Measurements from ENCODE around the gene CPNE8. TPM values are rescaled to one million over a fixed set of nuclear protein-coding genes. Genes with fewer than 3 reads are reported as not detected.

The CPNE8 gene
- total RNA-seq, 1 donor from 2014 or later, result 10.8 TPM

DNA sequence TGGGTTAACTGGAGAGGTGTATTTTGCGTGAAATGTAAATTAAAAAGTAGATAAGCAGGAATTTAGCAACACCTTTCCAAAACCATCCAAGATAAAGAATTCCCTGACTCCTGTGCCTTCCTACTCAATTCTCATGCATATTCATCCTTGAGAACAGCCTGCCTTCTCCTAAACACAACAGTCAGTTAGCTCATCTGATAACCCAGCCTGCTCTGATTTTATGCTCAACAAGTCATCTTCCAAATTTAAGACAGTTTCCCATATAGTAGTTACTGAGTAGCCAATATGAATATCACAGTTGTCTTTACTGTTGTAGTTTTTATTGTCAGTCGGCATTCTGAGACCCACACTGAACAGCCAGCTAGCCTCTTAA is 27.1 kb downstream of the CPNE8 start:
- H3K9me3 Mint-ChIP-seq (ENCODE audit: unreplicated experiment), result no peaks in the 10 kb centered on the region
- no peak for DNase-seq (ENCODE audit: low spot score)
- TF ChIP-seq, protein P1, sequence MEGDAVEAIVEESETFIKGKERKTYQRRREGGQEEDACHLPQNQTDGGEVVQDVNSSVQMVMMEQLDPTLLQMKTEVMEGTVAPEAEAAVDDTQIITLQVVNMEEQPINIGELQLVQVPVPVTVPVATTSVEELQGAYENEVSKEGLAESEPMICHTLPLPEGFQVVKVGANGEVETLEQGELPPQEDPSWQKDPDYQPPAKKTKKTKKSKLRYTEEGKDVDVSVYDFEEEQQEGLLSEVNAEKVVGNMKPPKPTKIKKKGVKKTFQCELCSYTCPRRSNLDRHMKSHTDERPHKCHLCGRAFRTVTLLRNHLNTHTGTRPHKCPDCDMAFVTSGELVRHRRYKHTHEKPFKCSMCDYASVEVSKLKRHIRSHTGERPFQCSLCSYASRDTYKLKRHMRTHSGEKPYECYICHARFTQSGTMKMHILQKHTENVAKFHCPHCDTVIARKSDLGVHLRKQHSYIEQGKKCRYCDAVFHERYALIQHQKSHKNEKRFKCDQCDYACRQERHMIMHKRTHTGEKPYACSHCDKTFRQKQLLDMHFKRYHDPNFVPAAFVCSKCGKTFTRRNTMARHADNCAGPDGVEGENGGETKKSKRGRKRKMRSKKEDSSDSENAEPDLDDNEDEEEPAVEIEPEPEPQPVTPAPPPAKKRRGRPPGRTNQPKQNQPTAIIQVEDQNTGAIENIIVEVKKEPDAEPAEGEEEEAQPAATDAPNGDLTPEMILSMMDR (IDR thresholded peaks at IDR 0.05; ENCODE audit: unreplicated experiment), result no peak
- no peak overlapping the region for H3K27ac Mint-ChIP-seq (ENCODE audit: unreplicated experiment)
- H3K27me3 Mint-ChIP-seq (ENCODE audit: unreplicated experiment), result no peaks in the 10 kb centered on the region
- no peaks in the 10 kb centered on the region for H3K4me1 Mint-ChIP-seq (ENCODE audit: unreplicated experiment)
- H3K36me3 Mint-ChIP-seq (ENCODE audit: low read depth, unreplicated experiment), result peaks cover 4% of the 10 kb centered on the region
- no peak overlapping the region for H3K4me3 Mint-ChIP-seq (ENCODE audit: unreplicated experiment)

GRCh38 chr12:38875586-38876228 is 29.7 kb downstream of the CPNE8 start:
- Mint-ChIP-seq H3K36me3 (ENCODE audit: low read depth, unreplicated experiment) (no peaks in the 10 kb centered on the region), H3K4me1 (ENCODE audit: unreplicated experiment) (no peaks in the 10 kb centered on the region), H3K4me3 (ENCODE audit: unreplicated experiment) (no peak overlapping the region), H3K9me3 (ENCODE audit: unreplicated experiment) (no peaks in the 10 kb centered on the region), H3K27ac (ENCODE audit: unreplicated experiment) (no peak overlapping the region), H3K27me3 (ENCODE audit: unreplicated experiment) (no peaks in the 10 kb centered on the region)
- TF ChIP-seq, protein P1 (IDR thresholded peaks at IDR 0.05; ENCODE audit: unreplicated experiment), result no peak
- DNase-seq (ENCODE audit: low spot score), result no peak

DNA sequence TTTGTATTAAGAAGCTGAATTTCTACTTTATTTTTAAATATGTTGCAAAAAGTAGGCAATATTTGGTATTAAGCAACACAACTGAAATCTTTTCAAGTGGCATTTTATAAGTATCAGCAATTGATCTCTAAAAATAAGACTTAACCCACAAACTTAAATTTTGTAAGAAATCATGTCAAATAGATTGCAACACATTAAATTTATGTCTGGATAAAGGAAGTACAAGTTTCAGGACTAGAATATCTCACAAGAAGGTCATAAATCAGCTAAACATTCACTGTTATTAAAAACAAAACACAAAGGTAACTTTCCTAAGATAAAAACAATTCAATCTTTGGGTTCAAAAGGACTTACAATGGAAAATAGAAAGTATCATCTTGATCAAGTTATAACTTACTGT is 32.8 kb downstream of the CPNE8 start:
- TF ChIP-seq, protein P1 (IDR thresholded peaks at IDR 0.05; ENCODE audit: unreplicated experiment), result no peak
- DNase-seq (ENCODE audit: low spot score), result no peak
- Mint-ChIP-seq H3K4me3 (ENCODE audit: unreplicated experiment) (no peak overlapping the region), H3K4me1 (ENCODE audit: unreplicated experiment) (no peaks in the 10 kb centered on the region), H3K27me3 (ENCODE audit: unreplicated experiment) (no peaks in the 10 kb centered on the region), H3K27ac (ENCODE audit: unreplicated experiment) (no peak overlapping the region), H3K36me3 (ENCODE audit: low read depth, unreplicated experiment) (no peaks in the 10 kb centered on the region), H3K9me3 (ENCODE audit: unreplicated experiment) (no peaks in the 10 kb centered on the region)

DNA sequence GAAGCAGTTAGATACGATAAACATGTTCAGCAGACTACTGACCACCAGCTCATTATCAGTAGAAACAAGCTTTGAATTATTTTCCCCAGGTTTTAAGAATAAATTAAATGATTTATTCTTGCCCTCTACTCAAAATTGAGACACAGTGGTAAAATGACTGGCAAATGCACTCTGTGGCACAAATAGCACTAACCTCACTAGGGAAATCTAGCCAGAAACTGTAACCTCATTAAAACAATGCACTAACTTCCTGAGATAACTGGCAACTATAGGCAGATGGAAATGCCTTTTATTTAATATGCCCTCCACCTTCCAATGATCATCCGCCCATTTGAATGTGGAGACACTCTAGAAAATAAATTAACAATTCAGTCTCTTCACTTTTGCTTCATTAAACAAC is 33.2 kb downstream of the CPNE8 start:
- TF ChIP-seq, protein P1 (IDR thresholded peaks at IDR 0.05; ENCODE audit: unreplicated experiment), result no peak
- no peaks in the 10 kb centered on the region for H3K4me1 Mint-ChIP-seq (ENCODE audit: unreplicated experiment)
- no peaks in the 10 kb centered on the region for H3K27me3 Mint-ChIP-seq (ENCODE audit: unreplicated experiment)
- no peaks in the 10 kb centered on the region for H3K36me3 Mint-ChIP-seq (ENCODE audit: low read depth, unreplicated experiment)
- no peak overlapping the region for H3K4me3 Mint-ChIP-seq (ENCODE audit: unreplicated experiment)
- no peak overlapping the region for H3K27ac Mint-ChIP-seq (ENCODE audit: unreplicated experiment)
- DNase-seq (ENCODE audit: low spot score), result no peak
- no peaks in the 10 kb centered on the region for H3K9me3 Mint-ChIP-seq (ENCODE audit: unreplicated experiment)

GRCh38 chr12:38869036-38869435 is 36.4 kb downstream of the CPNE8 start:
- Mint-ChIP-seq H3K4me3 (ENCODE audit: unreplicated experiment) (no peak overlapping the region), H3K9me3 (ENCODE audit: unreplicated experiment) (no peaks in the 10 kb centered on the region), H3K27ac (ENCODE audit: unreplicated experiment) (no peak overlapping the region), H3K36me3 (ENCODE audit: low read depth, unreplicated experiment) (no peaks in the 10 kb centered on the region), H3K4me1 (ENCODE audit: unreplicated experiment) (no peaks in the 10 kb centered on the region), H3K27me3 (ENCODE audit: unreplicated experiment) (no peaks in the 10 kb centered on the region)
- no peak for DNase-seq (ENCODE audit: low spot score)
- TF ChIP-seq, protein P1 (IDR thresholded peaks at IDR 0.05; ENCODE audit: unreplicated experiment), result no peak

All from endothelial cell (in vitro differentiated cells).